ENCODE data around the gene TLR2.

DNA sequence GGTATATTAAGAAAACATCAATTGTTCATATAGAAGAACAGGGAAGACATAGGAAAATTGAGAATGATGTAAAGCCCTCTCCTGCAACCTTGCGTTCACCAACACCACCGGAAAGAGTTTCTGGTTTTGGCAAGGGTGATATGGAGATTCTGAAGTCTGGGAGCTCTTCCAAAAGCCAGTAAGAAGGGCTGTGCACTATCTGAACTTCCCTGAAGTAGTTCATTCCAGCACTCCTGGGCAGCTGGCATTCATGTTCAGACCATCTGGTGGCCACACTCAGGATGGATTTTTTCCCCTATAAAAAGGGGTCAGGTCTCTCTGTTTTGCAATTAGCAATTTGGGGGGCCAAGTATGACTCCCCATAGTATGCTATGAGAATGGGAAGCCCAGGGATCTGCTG, 15.4 kb upstream of the TLR2 start:
- TF ChIP-seq GATA3 (IDR thresholded peaks at IDR 0.05; ENCODE audit: low read depth, low read length) (no peak), GATA2 (IDR thresholded peaks at IDR 0.05; ENCODE audit: low read depth, low read length) (no peak)
